Hepatocyte (in vitro differentiated cells): Measurements from ENCODE around the gene GPR18.

Source experiments
- CTCF ChIP-seq: fragments of 200-600 bp; sonication (generic); IDR thresholded peaks from 2 replicates; pipeline ENCODE4 v1.5.1; 2016; ENCODE audit warnings: antibody characterized with exemption, mild to moderate bottlenecking; ENCODE audit not compliant: poor library complexity
- EZH2 ChIP-seq: fragments of 200-600 bp; sonication (generic); IDR thresholded peaks from 2 replicates; pipeline ENCODE4 v1.6.1; 2016; ENCODE audit warnings: antibody characterized with exemption, mild to moderate bottlenecking, borderline replicate concordance
- EZH2phosphoT487 ChIP-seq: fragments of 200-600 bp; sonication (generic); IDR thresholded peaks from one replicate; pipeline ENCODE4 v1.6.1; 2018; ENCODE audit warnings: antibody characterized with exemption, mild to moderate bottlenecking, low read depth, moderate library complexity; ENCODE audit not compliant: unreplicated experiment, severe bottlenecking

GRCh38 chr13:99218545-99218944 lies 39.6 kb downstream of the GPR18 start:
- TF ChIP-seq CTCF (no peak), EZH2 (no peak), EZH2phosphoT487 (no peak)
